Skeletal muscle tissue (tissue), 4 donors: Measurements from ENCODE around the gene TMEM254. TPM values are rescaled to one million over a fixed set of nuclear protein-coding genes. Genes with fewer than 3 reads are reported as not detected.
A peak's percentile ranks its signal among the peaks of the same experiment; 100 is the strongest.
"Not testable (repeated sequence)": the region's sequence is repeated elsewhere in the genome, so short reads cannot be mapped to it uniquely, and the experiment has no call there.

ENCODE experiments used
- H3K27ac ChIP-seq: one replicate; pipeline ENCODE4 v1.7.0; 2013; ENCODE audit warnings: mild to moderate bottlenecking, low read depth, low read length, inconsistent platforms
- H3K27me3 ChIP-seq, 3 donors: one replicate each; pipeline ENCODE4 v1.7.0; 2013; ENCODE audit warnings: low read length in 3 of 3; ENCODE audit not compliant: control insufficient read depth in 3 of 3, insufficient read depth in 3 of 3
- H3K36me3 ChIP-seq, 3 donors: one replicate each; pipeline ENCODE4 v1.7.0; 2013; ENCODE audit warnings: low read length in 3 of 3; ENCODE audit not compliant: control insufficient read depth in 3 of 3, insufficient read depth in 3 of 3
- H3K4me1 ChIP-seq, 3 donors: one replicate each; pipeline ENCODE4 v1.7.0; 2013; ENCODE audit warnings: low read length in 3 of 3, mild to moderate bottlenecking in 3 of 3; ENCODE audit not compliant: control insufficient read depth in 3 of 3, insufficient read depth in 3 of 3
- H3K4me3 ChIP-seq, 3 donors: one replicate each; pipeline ENCODE4 v1.7.0; 2013; ENCODE audit warnings: low read length in 3 of 3
- H3K9ac ChIP-seq, 3 donors: one replicate each; pipeline ENCODE4 v1.7.0; 2013; ENCODE audit warnings: low read length in 3 of 3, mild to moderate bottlenecking in 3 of 3, moderate library complexity in 2 of 3, low read depth in 1 of 3
- H3K9me3 ChIP-seq, 3 donors: one replicate each; pipeline ENCODE4 v1.7.0; 2013; ENCODE audit warnings: low read length in 3 of 3; ENCODE audit not compliant: control insufficient read depth in 3 of 3
- total RNA-seq: library from RNA; depleted of rRNA; stranded (reverse); fragments of >200 nt; gene quantifications from one replicate; pipeline ENCODE4 v1.2.3, GENCODE V29; 2014
- donor health status: Osteomylitis.

Gene TMEM254
- total RNA-seq, 1 donor from 2014 or later, result 8.9 TPM

GRCh38 chr10:80131499-80131901 is 53.0 kb downstream of the TMEM254 start:
- no peak overlapping the region for H3K4me3 ChIP-seq
- peaks cover 10 to 17% (median 12%) of the 10 kb centered on the region in 3 donors for H3K27me3 ChIP-seq
- H3K27ac ChIP-seq, result no peak overlapping the region
- no peaks in the 10 kb centered on the region for H3K9me3 ChIP-seq
- H3K9ac ChIP-seq, result no peak overlapping the region
- H3K36me3 ChIP-seq, result no peaks in the 10 kb centered on the region
- peaks cover 4 to 15% (median 6%) of the 10 kb centered on the region in 3 donors for H3K4me1 ChIP-seq

GRCh38 chr10:80132299-80133139 is 54.1 kb downstream of the TMEM254 start, which contains the start of gene PLAC9:
Gene PLAC9 (plus strand): TSS chr10:80132730. CDS start chr10:80132763, 33 bp downstream.
- Histone ChIP-seq H3K9ac (peak within 1 kb of the TSS; percentile 64 to 84 (median 77)), H3K4me3 (peak within 1 kb of the TSS; percentile 58 to 76 (median 70)), H3K27ac (peak within 1 kb of the TSS; percentile 81), H3K36me3 (no peaks in the 10 kb centered on the region), H3K9me3 (no peaks in the 10 kb centered on the region), H3K27me3 (peaks cover 12 to 26% (median 16%) of the 10 kb centered on the region in 3 donors), H3K4me1 (peaks cover 12 to 24% (median 16%) of the 10 kb centered on the region in 3 donors)

- peak overlapping the region; percentile 81 for H3K27ac ChIP-seq
- peak overlapping the region; percentile 58 to 76 (median 70) for H3K4me3 ChIP-seq
- peaks cover 12 to 30% (median 20%) of the 10 kb centered on the region in 3 donors for H3K27me3 ChIP-seq
- H3K9ac ChIP-seq, result peak overlapping the region; percentile 64 to 84 (median 77)
- H3K36me3 ChIP-seq, result no peaks in the 10 kb centered on the region
- no peaks in the 10 kb centered on the region for H3K9me3 ChIP-seq
- peaks cover 15 to 26% (median 20%) of the 10 kb centered on the region in 3 donors for H3K4me1 ChIP-seq
Measured at GRCh38 chr10:80133206-80133605, 54.7 kb downstream of the TMEM254 start.

GRCh38 chr10:80133687-80134086 is 55.2 kb downstream of the TMEM254 start:
- H3K9me3 ChIP-seq, H3K36me3 ChIP-seq: not testable (repeated sequence)
- H3K27ac ChIP-seq, result peak overlapping the region; percentile 81
- peak overlapping the region; percentile 58 to 76 (median 70) for H3K4me3 ChIP-seq
- peaks cover 12 to 30% (median 23%) of the 10 kb centered on the region in 3 donors for H3K27me3 ChIP-seq
- peaks cover 15 to 26% (median 23%) of the 10 kb centered on the region in 3 donors for H3K4me1 ChIP-seq
- peak overlapping the region; percentile 64 to 84 (median 77) for H3K9ac ChIP-seq

- no peaks in the 10 kb centered on the region for H3K36me3 ChIP-seq
- H3K4me3 ChIP-seq, result peak overlapping the region in 1 of 3 donors; percentile 13
- H3K9me3 ChIP-seq, result no peaks in the 10 kb centered on the region
- H3K4me1 ChIP-seq, result peaks cover 17 to 29% (median 23%) of the 10 kb centered on the region in 3 donors
- no peak overlapping the region for H3K9ac ChIP-seq
- peaks cover 12 to 30% (median 23%) of the 10 kb centered on the region in 3 donors for H3K27me3 ChIP-seq
- peak overlapping the region; percentile 65 for H3K27ac ChIP-seq
Measured at GRCh38 chr10:80136134-80136571, 57.7 kb downstream of the TMEM254 start.

GRCh38 chr10:80137031-80137862 is 58.8 kb downstream of the TMEM254 start:
- Histone ChIP-seq H3K36me3 (no peaks in the 10 kb centered on the region), H3K27me3 (peaks cover 12 to 26% (median 24%) of the 10 kb centered on the region in 3 donors), H3K4me3 (no peak overlapping the region), H3K27ac (peak overlapping the region; percentile 80), H3K9ac (peak overlapping the region in 2 of 3 donors; percentile 1 to 16), H3K4me1 (peaks cover 24 to 29% (median 25%) of the 10 kb centered on the region in 3 donors), H3K9me3 (no peaks in the 10 kb centered on the region)

GRCh38 chr10:80137920-80138319 is 59.5 kb downstream of the TMEM254 start:
- no peak overlapping the region for H3K4me3 ChIP-seq
- H3K4me1 ChIP-seq, result peaks cover 21 to 28% (median 25%) of the 10 kb centered on the region in 3 donors
- H3K9ac ChIP-seq, result no peak overlapping the region
- no peaks in the 10 kb centered on the region for H3K36me3 ChIP-seq
- H3K27me3 ChIP-seq, result peaks cover 8 to 23% (median 21%) of the 10 kb centered on the region in 3 donors
- no peaks in the 10 kb centered on the region for H3K9me3 ChIP-seq
- peak overlapping the region; percentile 80 for H3K27ac ChIP-seq

- Histone ChIP-seq H3K36me3 (no peaks in the 10 kb centered on the region), H3K9ac (no peak overlapping the region), H3K4me3 (no peak overlapping the region), H3K4me1 (peaks cover 24 to 28% (median 25%) of the 10 kb centered on the region in 3 donors), H3K27ac (no peak overlapping the region), H3K27me3 (peaks cover 2 to 16% (median 14%) of the 10 kb centered on the region in 3 donors), H3K9me3 (no peaks in the 10 kb centered on the region)
Measured at GRCh38 chr10:80139265-80139664, 60.8 kb downstream of the TMEM254 start.

GRCh38 chr10:80140251-80140650 is 61.8 kb downstream of the TMEM254 start:
- Histone ChIP-seq H3K27me3 (peaks cover 2 to 16% (median 14%) of the 10 kb centered on the region in 3 donors), H3K9me3 (no peaks in the 10 kb centered on the region), H3K4me3 (no peak overlapping the region), H3K4me1 (peaks cover 30 to 35% (median 32%) of the 10 kb centered on the region in 3 donors), H3K36me3 (no peaks in the 10 kb centered on the region), H3K9ac (no peak overlapping the region), H3K27ac (no peak overlapping the region)
